ENCODE measurements around the gene NRARP. TPM values are rescaled to one million over a fixed set of nuclear protein-coding genes. Genes with fewer than 3 reads are reported as not detected.

NRARP gene
- total RNA-seq, 6 donors from 2014 or later = 3.1 to 26.9 (median 9.5) TPM

DNA sequence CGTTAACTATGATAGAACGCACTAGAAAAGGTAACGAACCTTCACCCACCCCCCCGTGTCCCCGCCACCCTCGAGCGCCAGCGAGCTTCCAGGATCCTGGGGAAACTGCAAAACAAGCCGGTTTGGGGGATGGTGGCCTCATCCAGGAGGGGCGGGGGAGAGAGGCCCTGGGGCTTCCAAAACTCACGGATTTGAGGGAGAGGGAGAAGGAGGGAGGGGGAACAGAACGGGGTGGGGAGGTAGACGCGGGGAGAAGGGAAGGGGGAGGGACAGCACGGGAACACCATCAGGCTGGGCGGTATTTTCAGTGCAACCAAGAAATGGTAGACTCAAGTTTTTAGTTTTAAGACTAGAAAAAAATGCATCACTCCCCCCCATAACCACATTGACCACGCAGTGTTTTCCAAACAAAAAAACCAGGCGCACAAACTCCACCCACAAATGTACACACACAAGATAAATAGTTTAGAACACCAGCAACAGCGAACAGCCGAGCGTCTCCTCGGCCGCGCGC is 1.4 kb downstream of the NRARP start:
- Histone ChIP-seq H3K4me1 (peaks cover 57 to 92% (median 79%) of the 10 kb centered on the region in 4 donors), H3K27ac (peak overlapping the region; percentile 72 to 91 (median 80)), H3K9me3 (no peaks in the 10 kb centered on the region), H3K27me3 (peaks cover 0 to 24% (median 5%) of the 10 kb centered on the region in 4 donors), H3K36me3 (no peaks in the 10 kb centered on the region), H3K4me3 (peak overlapping the region; percentile 56 to 67 (median 59))
- ATAC-seq (ENCODE audit: low FRiP score in 2 of 2) (no peak), DNase-seq (no peak)
- 2 to 3% methylated on average over 25 of the region's 25 CpGs for WGBS, 2 donors
- TF ChIP-seq POLR2AphosphoS5 (IDR thresholded peaks at IDR 0.05) (no peak), POLR2A (IDR thresholded peaks at IDR 0.05) (no peak), EP300 (IDR thresholded peaks at IDR 0.05) (no peak)
- TF ChIP-seq, protein P1, sequence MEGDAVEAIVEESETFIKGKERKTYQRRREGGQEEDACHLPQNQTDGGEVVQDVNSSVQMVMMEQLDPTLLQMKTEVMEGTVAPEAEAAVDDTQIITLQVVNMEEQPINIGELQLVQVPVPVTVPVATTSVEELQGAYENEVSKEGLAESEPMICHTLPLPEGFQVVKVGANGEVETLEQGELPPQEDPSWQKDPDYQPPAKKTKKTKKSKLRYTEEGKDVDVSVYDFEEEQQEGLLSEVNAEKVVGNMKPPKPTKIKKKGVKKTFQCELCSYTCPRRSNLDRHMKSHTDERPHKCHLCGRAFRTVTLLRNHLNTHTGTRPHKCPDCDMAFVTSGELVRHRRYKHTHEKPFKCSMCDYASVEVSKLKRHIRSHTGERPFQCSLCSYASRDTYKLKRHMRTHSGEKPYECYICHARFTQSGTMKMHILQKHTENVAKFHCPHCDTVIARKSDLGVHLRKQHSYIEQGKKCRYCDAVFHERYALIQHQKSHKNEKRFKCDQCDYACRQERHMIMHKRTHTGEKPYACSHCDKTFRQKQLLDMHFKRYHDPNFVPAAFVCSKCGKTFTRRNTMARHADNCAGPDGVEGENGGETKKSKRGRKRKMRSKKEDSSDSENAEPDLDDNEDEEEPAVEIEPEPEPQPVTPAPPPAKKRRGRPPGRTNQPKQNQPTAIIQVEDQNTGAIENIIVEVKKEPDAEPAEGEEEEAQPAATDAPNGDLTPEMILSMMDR (IDR thresholded peaks at IDR 0.05) = no peak

GRCh38 chr9:137299938-137300337 is 2.1 kb downstream of the NRARP start:
- Histone ChIP-seq H3K27me3 (peaks cover 0 to 31% (median 8%) of the 10 kb centered on the region in 4 donors), H3K4me1 (peaks cover 55 to 92% (median 75%) of the 10 kb centered on the region in 4 donors), H3K9me3 (no peaks in the 10 kb centered on the region), H3K36me3 (no peaks in the 10 kb centered on the region), H3K4me3 (peak overlapping the region in 3 of 4 donors; percentile 57 to 67 (median 61)), H3K27ac (peak overlapping the region; percentile 66 to 91 (median 77))
- no peak for ATAC-seq (ENCODE audit: low FRiP score in 2 of 2)
- WGBS, 2 donors = 34 to 39% methylated on average over 16 of the region's 16 CpGs
- DNase-seq = no peak
- TF ChIP-seq EP300 (IDR thresholded peaks at IDR 0.05) (peak in 1 of 4 donors; percentile 53), POLR2AphosphoS5 (IDR thresholded peaks at IDR 0.05) (peak in 1 of 2 donors; percentile 60), POLR2A (IDR thresholded peaks at IDR 0.05) (no peak)
- TF ChIP-seq, protein P1 (IDR thresholded peaks at IDR 0.05) = no peak

GRCh38 chr9:137299203-137299565 is 2.9 kb downstream of the NRARP start:
- peaks cover 0 to 31% (median 9%) of the 10 kb centered on the region in 4 donors for H3K27me3 ChIP-seq
- DNase-seq = peak in 1 of 2 donors; percentile 66
- no peak for ATAC-seq (ENCODE audit: low FRiP score in 2 of 2)
- peak overlapping the region in 3 of 4 donors; percentile 57 to 67 (median 61) for H3K4me3 ChIP-seq
- H3K27ac ChIP-seq = peak overlapping the region; percentile 66 to 91 (median 82)
- peaks cover 53 to 90% (median 74%) of the 10 kb centered on the region in 4 donors for H3K4me1 ChIP-seq
- H3K36me3 ChIP-seq = no peaks in the 10 kb centered on the region
- no peaks in the 10 kb centered on the region for H3K9me3 ChIP-seq
- TF ChIP-seq, protein P1 (IDR thresholded peaks at IDR 0.05) = no peak
- TF ChIP-seq EP300 (IDR thresholded peaks at IDR 0.05) (no peak), POLR2A (IDR thresholded peaks at IDR 0.05) (no peak), POLR2AphosphoS5 (IDR thresholded peaks at IDR 0.05) (no peak)
- WGBS, 2 donors = 52 to 76% methylated on average over 4 to 10 of the region's 10 CpGs

DNA sequence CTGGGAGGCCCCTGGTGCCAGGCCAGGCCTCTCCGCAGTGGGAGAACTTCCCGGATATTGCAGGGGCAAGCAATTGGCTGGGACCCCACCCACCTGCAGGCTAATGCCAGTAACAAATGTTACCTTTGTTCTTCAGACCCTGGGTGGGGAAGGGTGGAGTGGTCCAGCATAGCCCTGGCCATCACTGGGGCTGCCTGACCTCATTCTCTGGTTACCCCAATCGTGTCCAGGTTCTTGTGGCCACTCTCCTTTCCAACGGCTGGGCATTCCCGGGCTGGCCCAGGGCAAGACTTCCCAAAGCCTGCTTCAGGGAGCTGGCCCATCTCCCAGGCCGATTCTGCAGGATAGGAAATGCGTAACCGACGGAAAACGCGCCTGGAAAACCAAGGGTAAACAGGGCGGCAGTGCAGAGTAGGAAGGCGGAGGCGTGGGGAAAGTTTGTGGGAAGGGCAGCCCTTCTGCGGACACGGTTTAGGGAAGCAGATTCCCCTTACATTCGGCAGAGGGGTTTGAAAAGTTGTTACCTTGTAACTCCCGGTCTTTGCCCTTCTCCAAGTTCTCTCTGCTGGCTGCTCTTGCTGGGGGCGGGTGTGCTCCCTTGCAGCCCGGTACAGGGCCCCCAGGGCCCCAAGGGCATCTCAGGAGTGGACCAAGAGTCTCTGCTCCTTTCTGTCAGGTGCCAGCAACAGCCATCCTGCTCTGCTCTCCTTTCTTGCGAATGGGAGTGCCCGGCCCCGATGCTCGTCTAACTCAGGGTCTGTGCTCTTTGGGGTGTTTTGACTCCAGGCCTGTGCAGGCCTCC is 3.5 kb downstream of the NRARP start:
- 56 to 74% methylated on average over 18 to 24 of the region's 24 CpGs for WGBS, 2 donors
- peaks cover 0 to 31% (median 9%) of the 10 kb centered on the region in 4 donors for H3K27me3 ChIP-seq
- ATAC-seq (ENCODE audit: low FRiP score in 2 of 2) = no peak

More for the DNA sequence above, 3.5 kb downstream of the NRARP start:
- H3K9me3 ChIP-seq = no peaks in the 10 kb centered on the region
- peak in 1 of 2 donors; percentile 27 for DNase-seq
- H3K27ac ChIP-seq = peak overlapping the region; percentile 82 to 91 (median 88)
- no peaks in the 10 kb centered on the region for H3K36me3 ChIP-seq
- peaks cover 48 to 90% (median 70%) of the 10 kb centered on the region in 4 donors for H3K4me1 ChIP-seq
- TF ChIP-seq POLR2A (IDR thresholded peaks at IDR 0.05) (no peak), EP300 (IDR thresholded peaks at IDR 0.05) (peak in 1 of 4 donors; percentile 10), POLR2AphosphoS5 (IDR thresholded peaks at IDR 0.05) (peak; percentile 75 to 81)
- TF ChIP-seq, protein P1 (IDR thresholded peaks at IDR 0.05) = no peak
- H3K4me3 ChIP-seq = peak overlapping the region in 3 of 4 donors; percentile 57 to 67 (median 61)

All from upper lobe of left lung (tissue), 6 donors.